Activated CD4-positive, alpha-beta T cell treated with anti-CD3 and anti-CD28 coated beads for 36 hours (primary cell): ENCODE measurements around the gene SAP30BP. TPM values are rescaled to one million over a fixed set of nuclear protein-coding genes. Genes with fewer than 3 reads are reported as not detected.

Experiments used
- ATAC-seq: fragments of 200-7000 bp; cut with Tn5 transposase; one replicate; pipeline ENCODE4 v1.10.0; 2021; ENCODE audit warnings: mild to moderate bottlenecking, moderate library complexity
- CTCF ChIA-PET: fragments of 350-600 bp; sonication (Branson Sonifier 250); formaldehyde crosslinking; loops from one replicate; lab custom pipeline; 2021; ENCODE audit warnings: antibody characterized with exemption; lab: Charles Lee
- POLR2A ChIA-PET: fragments of 350-600 bp; sonication (Branson Sonifier 250); formaldehyde crosslinking; loops from one replicate; lab custom pipeline; 2021; ENCODE audit warnings: antibody characterized with exemption, inconsistent platforms; lab: Charles Lee
- DNase-seq: peaks from one replicate; pipeline ENCODE4 v3.0.0-alpha.2; 2020
- H3K27ac Mint-ChIP-seq: one replicate; pipeline ENCODE4 v1.8.0; 2021; ENCODE audit warnings: mixed read lengths
- H3K27me3 Mint-ChIP-seq: one replicate; pipeline ENCODE4 v1.8.0; 2021; ENCODE audit warnings: mixed read lengths
- H3K36me3 Mint-ChIP-seq: one replicate; pipeline ENCODE4 v1.8.0; 2021; ENCODE audit warnings: low read depth, mixed read lengths
- H3K4me1 Mint-ChIP-seq: one replicate; pipeline ENCODE4 v1.8.0; 2021; ENCODE audit warnings: mixed read lengths
- H3K4me3 Mint-ChIP-seq: one replicate; pipeline ENCODE4 v1.8.0; 2021; ENCODE audit warnings: mild to moderate bottlenecking, moderate library complexity, mixed read lengths
- H3K9me3 Mint-ChIP-seq: one replicate; pipeline ENCODE4 v1.8.0; 2021; ENCODE audit warnings: low read depth, mixed read lengths
- intact Hi-C, 2 experiments: fragments of 100-400 bp; cut with DNase I in 1 of 2; cut with micrococcal nuclease in 1 of 2; formaldehyde crosslinking; loops; one replicate each; pipeline versions ENCODE4 v1.14.2 to v1.15.1; 2022 to 2024; cut with DNase I, micrococcal nuclease
- total RNA-seq, 2 experiments: library from RNA; stranded (reverse); gene quantifications; one replicate each; pipeline ENCODE4 v1.2.3, GENCODE V29; 2021

The SAP30BP gene
- total RNA-seq, 2 experiments from 2014 or later, result 87.8 to 100.0 TPM

- DNase-seq, result no peak
- ChIA-PET CTCF (interaction anchor here (0.6 to 6.6 kb wide), 6 partner anchors 8 to 107 kb away, joined by 3 to 38 read pairs (median 4); partner anchors contain the start of gene SMIM5), POLR2A (no interaction called here)
- no peaks in the 10 kb centered on the region for H3K4me1 Mint-ChIP-seq
- no peak for ATAC-seq
- no peak overlapping the region for H3K4me3 Mint-ChIP-seq
- H3K36me3 Mint-ChIP-seq, result peaks cover 2% of the 10 kb centered on the region
- H3K9me3 Mint-ChIP-seq, result no peaks in the 10 kb centered on the region
- H3K27me3 Mint-ChIP-seq, result no peaks in the 10 kb centered on the region
- H3K27ac Mint-ChIP-seq, result no peak overlapping the region
- intact Hi-C loops, result no loop called here
Measured at GRCh38 chr17:75641343-75641742, 25.8 kb upstream of the SAP30BP start.

DNA sequence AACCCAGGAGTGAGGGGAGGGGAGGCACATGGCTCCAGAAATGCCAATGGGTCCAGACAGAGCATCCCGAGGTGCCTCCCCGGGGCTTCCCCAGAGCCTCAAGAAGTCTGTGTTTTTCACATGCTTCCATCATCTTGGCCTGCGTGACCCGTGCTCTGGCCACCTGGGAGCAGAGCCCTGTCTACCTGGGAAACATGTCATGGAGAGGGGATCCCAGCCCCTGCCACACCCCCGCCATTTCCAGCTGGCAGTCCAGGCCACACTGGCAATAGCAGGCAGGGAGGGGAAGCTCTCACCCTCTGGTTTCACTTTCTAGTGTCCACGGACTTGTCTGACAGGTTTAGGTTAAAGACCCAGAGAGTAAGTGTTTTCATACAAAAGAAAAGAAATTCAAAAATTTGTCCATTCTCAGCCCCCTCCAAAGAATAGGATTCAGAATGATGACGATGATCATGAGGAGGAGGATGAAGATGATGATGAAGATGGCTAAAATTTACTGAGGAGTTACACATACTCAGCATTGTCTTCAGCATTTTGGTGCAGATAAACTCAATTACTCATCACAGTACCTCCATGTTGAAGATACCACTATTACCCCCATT is 24.9 kb upstream of the SAP30BP start:
- DNase-seq, result no peak
- intact Hi-C loops, result no loop called here
- POLR2A ChIA-PET, result no interaction called here
- Mint-ChIP-seq H3K4me3 (no peak overlapping the region), H3K27me3 (no peaks in the 10 kb centered on the region), H3K4me1 (no peaks in the 10 kb centered on the region), H3K27ac (no peak overlapping the region), H3K36me3 (peaks cover 2% of the 10 kb centered on the region), H3K9me3 (no peaks in the 10 kb centered on the region)
- CTCF ChIA-PET, result interaction anchor here (0.9 to 6.6 kb wide), 4 partner anchors 9 to 106 kb away, joined by 3 to 38 read pairs (median 8); partner anchors contain the start of gene SMIM5
- no peak for ATAC-seq

DNA sequence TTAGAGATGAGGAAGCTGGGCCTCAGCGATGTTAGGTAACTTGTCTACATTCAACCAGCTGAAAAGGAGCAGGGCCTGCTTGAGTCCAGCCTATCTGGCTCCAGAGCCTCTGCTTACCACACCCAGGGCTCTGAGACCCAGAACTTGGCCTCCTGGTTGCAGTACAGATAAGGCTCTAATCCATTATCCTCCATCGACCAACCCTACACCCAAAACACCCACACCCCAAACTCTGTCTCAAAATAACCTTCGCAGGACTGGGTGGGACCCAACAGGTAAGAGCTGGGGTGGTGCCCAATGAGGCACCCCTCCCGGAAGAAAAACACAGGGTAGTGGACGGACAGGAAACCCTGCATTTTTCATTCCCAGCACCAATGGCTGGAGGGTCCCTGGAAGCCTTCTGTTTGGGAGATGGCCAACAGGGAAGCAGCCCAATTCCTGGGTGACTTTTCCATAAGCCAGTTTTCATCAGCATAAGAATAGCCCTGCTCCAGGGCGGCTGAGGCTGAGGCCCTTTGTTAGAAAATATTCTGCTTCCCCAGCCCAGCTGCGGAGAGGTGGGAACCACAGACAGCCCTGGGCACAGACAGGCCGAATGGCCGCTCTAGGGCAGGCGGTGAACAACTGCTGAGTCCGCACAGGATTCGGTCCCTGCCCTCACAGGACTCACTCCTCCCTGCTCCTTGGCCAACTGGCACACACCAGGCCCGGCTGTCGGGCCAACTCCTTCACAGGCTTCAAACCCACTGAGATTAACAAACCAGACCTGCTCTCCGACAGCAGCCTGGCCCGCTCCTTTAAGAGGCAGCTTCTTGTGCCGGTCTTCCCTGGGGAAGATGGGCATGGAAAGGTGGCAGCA is 24.1 kb upstream of the SAP30BP start:
- H3K27me3 Mint-ChIP-seq, result no peaks in the 10 kb centered on the region
- no peak overlapping the region for H3K4me3 Mint-ChIP-seq
- no peak for DNase-seq
- no peak overlapping the region for H3K27ac Mint-ChIP-seq
- intact Hi-C loops, result no loop called here
- ATAC-seq, result no peak
- H3K9me3 Mint-ChIP-seq, result no peaks in the 10 kb centered on the region
- peaks cover 2% of the 10 kb centered on the region for H3K36me3 Mint-ChIP-seq
- no peaks in the 10 kb centered on the region for H3K4me1 Mint-ChIP-seq
- ChIA-PET POLR2A (no interaction called here), CTCF (interaction anchor here (0.9 to 6.6 kb wide), 4 partner anchors 10 to 105 kb away, joined by 3 to 38 read pairs (median 4); partner anchors contain the start of gene SMIM5)

DNA sequence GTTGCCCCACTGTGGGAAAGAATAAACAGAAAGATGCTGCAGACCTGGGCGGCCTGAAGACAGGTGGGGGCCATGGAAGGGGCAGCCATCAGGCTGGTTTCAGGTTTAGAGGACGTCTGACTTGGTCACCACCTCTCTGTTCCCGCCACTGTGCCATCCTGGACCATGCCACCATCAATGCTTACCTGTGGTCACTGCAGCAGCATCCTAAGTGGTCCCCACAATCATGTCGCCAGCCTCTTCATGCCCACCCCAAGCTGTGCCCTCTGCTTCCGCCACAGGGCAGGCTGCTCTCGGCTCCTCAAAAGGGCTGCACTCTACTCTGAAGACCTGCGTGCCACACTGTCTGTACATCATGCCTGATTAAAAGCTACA is 23.5 kb upstream of the SAP30BP start:
- ATAC-seq (no peak), DNase-seq (no peak)
- Mint-ChIP-seq H3K27ac (no peak overlapping the region), H3K4me3 (no peak overlapping the region), H3K4me1 (no peaks in the 10 kb centered on the region), H3K36me3 (peaks cover 2% of the 10 kb centered on the region), H3K9me3 (no peaks in the 10 kb centered on the region), H3K27me3 (no peaks in the 10 kb centered on the region)
- ChIA-PET POLR2A (no interaction called here), CTCF (interaction anchor here (1.2 to 6.6 kb wide), 2 partner anchors 31 to 105 kb away, joined by 3 to 38 read pairs; no protein-coding TSS in a partner anchor)
- intact Hi-C loops, result no loop called here

- no peak for DNase-seq
- ATAC-seq, result no peak
- Mint-ChIP-seq H3K4me3 (no peak overlapping the region), H3K27ac (no peak overlapping the region), H3K27me3 (no peaks in the 10 kb centered on the region), H3K4me1 (no peaks in the 10 kb centered on the region), H3K36me3 (peaks cover 4% of the 10 kb centered on the region), H3K9me3 (no peaks in the 10 kb centered on the region)
- POLR2A ChIA-PET, result no interaction called here
- CTCF ChIA-PET, result interaction anchor here (0.7 to 6.6 kb wide), 6 partner anchors 8 to 375 kb away, joined by 4 to 45 read pairs (median 4); partner anchors contain the start of genes MIF4GD and SMIM5
- intact Hi-C loops, result no loop called here
Measured at GRCh38 chr17:75645501-75645888, 21.6 kb upstream of the SAP30BP start.

GRCh38 chr17:75645889-75646637 is 21.1 kb upstream of the SAP30BP start:
- H3K4me1 Mint-ChIP-seq, result no peaks in the 10 kb centered on the region
- DNase-seq, result no peak
- no peak overlapping the region for H3K4me3 Mint-ChIP-seq
- H3K36me3 Mint-ChIP-seq, result peaks cover 10% of the 10 kb centered on the region
- CTCF ChIA-PET, result interaction anchor here (0.5 to 6.6 kb wide), 6 partner anchors 9 to 310 kb away, joined by 3 to 45 read pairs (median 4); partner anchors contain the start of gene SMIM5
- no peaks in the 10 kb centered on the region for H3K27me3 Mint-ChIP-seq
- POLR2A ChIA-PET, result no interaction called here
- ATAC-seq, result no peak
- intact Hi-C loops, result no loop called here
- no peak overlapping the region for H3K27ac Mint-ChIP-seq
- H3K9me3 Mint-ChIP-seq, result no peaks in the 10 kb centered on the region

DNA sequence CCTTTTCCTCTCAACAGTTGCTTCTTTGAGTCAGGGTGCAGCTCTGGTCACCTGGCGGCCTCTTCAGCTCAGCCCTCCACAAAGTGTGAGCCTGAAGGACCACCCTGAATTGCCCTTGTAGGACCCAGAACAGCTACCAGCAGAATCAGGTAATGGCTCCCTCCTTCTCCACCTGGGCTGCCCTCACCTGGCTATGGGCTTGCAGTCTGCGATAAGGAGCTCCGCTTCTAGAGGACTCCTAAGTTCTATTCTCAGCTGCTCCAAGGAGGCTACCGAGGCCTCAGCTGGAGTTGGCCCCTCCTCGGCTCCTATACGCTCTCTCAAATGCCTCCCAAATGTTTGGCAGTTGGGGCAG is 20.5 kb upstream of the SAP30BP start:
- H3K27me3 Mint-ChIP-seq, result no peaks in the 10 kb centered on the region
- intact Hi-C loops, result no loop called here
- CTCF ChIA-PET, result interaction anchor here (0.5 to 6.6 kb wide), 5 partner anchors 11 to 309 kb away, joined by 3 to 45 read pairs (median 3); partner anchors contain the start of gene SMIM5
- H3K4me1 Mint-ChIP-seq, result no peaks in the 10 kb centered on the region
- no peak for DNase-seq
- POLR2A ChIA-PET, result no interaction called here
- H3K36me3 Mint-ChIP-seq, result peaks cover 11% of the 10 kb centered on the region
- ATAC-seq, result no peak
- no peak overlapping the region for H3K27ac Mint-ChIP-seq
- no peak overlapping the region for H3K4me3 Mint-ChIP-seq
- no peaks in the 10 kb centered on the region for H3K9me3 Mint-ChIP-seq

GRCh38 chr17:75647061-75647460 is 20.1 kb upstream of the SAP30BP start:
- ChIA-PET CTCF (interaction anchor here (4.2 to 6.6 kb wide), 2 partner anchors 14 to 101 kb away, joined by 38 to 45 read pairs; partner anchors contain the start of gene SMIM5), POLR2A (no interaction called here)
- Mint-ChIP-seq H3K4me1 (no peaks in the 10 kb centered on the region), H3K27me3 (no peaks in the 10 kb centered on the region), H3K27ac (no peak overlapping the region), H3K4me3 (no peak overlapping the region), H3K9me3 (no peaks in the 10 kb centered on the region), H3K36me3 (peaks cover 11% of the 10 kb centered on the region)
- DNase-seq (no peak), ATAC-seq (no peak)
- intact Hi-C loops, result no loop called here

- no peak for DNase-seq
- no peaks in the 10 kb centered on the region for H3K4me1 Mint-ChIP-seq
- H3K36me3 Mint-ChIP-seq, result peaks cover 11% of the 10 kb centered on the region
- no peak overlapping the region for H3K4me3 Mint-ChIP-seq
- intact Hi-C loops, result no loop called here
- POLR2A ChIA-PET, result interaction anchor here (0.6 kb wide), 1 partner anchor 15 kb away, joined by 3 read pairs; no protein-coding TSS in a partner anchor
- no peaks in the 10 kb centered on the region for H3K9me3 Mint-ChIP-seq
- CTCF ChIA-PET, result interaction anchor here (0.6 to 4.2 kb wide), 3 partner anchors 15 to 1447 kb away, joined by 3 to 45 read pairs (median 3); partner anchors contain the start of gene SMIM5
- no peak overlapping the region for H3K27ac Mint-ChIP-seq
- ATAC-seq, result no peak
- no peaks in the 10 kb centered on the region for H3K27me3 Mint-ChIP-seq
Measured at GRCh38 chr17:75647921-75648320, 19.2 kb upstream of the SAP30BP start.

DNA sequence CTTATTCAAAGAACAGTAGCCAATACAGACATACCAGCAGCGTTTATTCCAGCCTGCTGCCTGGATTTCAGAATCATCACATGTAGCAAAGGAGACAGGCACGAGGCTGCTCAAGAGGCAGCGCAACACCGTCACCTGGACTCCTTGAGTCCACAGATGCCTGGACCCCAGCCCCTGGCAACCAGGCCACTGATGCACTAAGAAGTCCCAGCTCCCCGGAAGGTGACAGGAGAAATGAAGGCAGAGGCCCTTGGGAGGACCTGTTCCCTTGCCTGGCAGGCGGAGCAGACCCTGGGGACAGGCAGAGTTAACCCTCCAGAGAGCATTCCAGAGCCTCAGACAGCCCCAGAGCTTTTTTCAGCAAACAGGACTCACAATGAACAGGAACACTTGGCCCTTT is 17.5 kb upstream of the SAP30BP start:
- Mint-ChIP-seq H3K27me3 (no peaks in the 10 kb centered on the region), H3K36me3 (peaks cover 15% of the 10 kb centered on the region), H3K27ac (no peak overlapping the region), H3K9me3 (no peaks in the 10 kb centered on the region), H3K4me3 (no peak overlapping the region), H3K4me1 (no peaks in the 10 kb centered on the region)
- DNase-seq (no peak), ATAC-seq (no peak)
- intact Hi-C loops, result no loop called here
- ChIA-PET CTCF (interaction anchor here (0.6 to 3.3 kb wide), 6 partner anchors 8 to 351 kb away, joined by 3 to 20 read pairs (median 4); partner anchors contain the start of genes CDK3 and SMIM5), POLR2A (no interaction called here)

DNA sequence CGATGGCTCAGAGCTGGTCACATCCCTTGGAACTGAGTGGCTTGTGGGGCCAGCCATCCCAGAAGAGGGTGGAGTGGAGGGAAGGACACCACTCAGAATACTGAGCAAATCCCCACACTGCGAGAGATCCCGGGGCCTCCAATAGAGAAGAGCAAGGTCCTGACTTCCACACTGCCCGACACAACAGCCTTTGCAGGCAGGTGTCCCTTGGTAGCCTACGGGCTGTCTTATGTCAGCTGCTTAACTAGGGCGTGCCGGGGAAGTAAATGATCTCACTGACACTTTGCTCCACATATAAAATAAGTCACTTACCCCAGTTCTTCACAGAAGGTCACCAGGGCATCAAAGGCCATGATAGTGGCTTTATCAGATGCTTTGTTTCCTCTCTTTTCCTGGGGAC is 16.3 kb upstream of the SAP30BP start:
- peaks cover 15% of the 10 kb centered on the region for H3K36me3 Mint-ChIP-seq
- POLR2A ChIA-PET, result no interaction called here
- intact Hi-C loops, result no loop called here

More for the DNA sequence above, 16.3 kb upstream of the SAP30BP start:
- CTCF ChIA-PET, result interaction anchor here (0.6 to 3.3 kb wide), 6 partner anchors 10 to 709 kb away, joined by 3 to 20 read pairs (median 4); partner anchors contain the start of genes ITGB4 and SMIM5
- ATAC-seq (no peak), DNase-seq (no peak)
- no peaks in the 10 kb centered on the region for H3K9me3 Mint-ChIP-seq
- H3K4me1 Mint-ChIP-seq, result no peaks in the 10 kb centered on the region
- no peaks in the 10 kb centered on the region for H3K27me3 Mint-ChIP-seq
- no peak overlapping the region for H3K4me3 Mint-ChIP-seq
- no peak overlapping the region for H3K27ac Mint-ChIP-seq
